GM12865 (cell line): ENCODE data around the gene ARHGAP6.
"Not testable (repeated sequence)": the region's sequence is repeated elsewhere in the genome, so short reads cannot be mapped to it uniquely, and the experiment has no call there.

Experiments
- DNase-seq: peaks from one replicate; pipeline ENCODE4 v3.0.0; 2010; ENCODE audit warnings: low read depth
- H3K4me3 ChIP-seq: 2 replicates; pipeline ENCODE4 v1.5.1; 2011; ENCODE audit warnings: mild to moderate bottlenecking, low read depth, low read length, control low read depth
- CTCF ChIP-seq: IDR thresholded peaks from 2 replicates; pipeline ENCODE4 v1.5.1; 2011; ENCODE audit warnings: low read length, control low read depth, low read depth, inconsistent platforms; ENCODE audit not compliant: insufficient read depth; ENCODE audit errors: missing control alignments

Gene ARHGAP6

GRCh38 chrX:11579636-11580600, 85.8 kb downstream of the ARHGAP6 start:
- peak overlapping the region; percentile 40 for H3K4me3 ChIP-seq
- no peak for TF ChIP-seq CTCF
- DNase-seq: peak; percentile 70

GRCh38 chrX:11578301-11578700, 87.4 kb downstream of the ARHGAP6 start:
- not testable (repeated sequence) for H3K4me3 ChIP-seq, DNase-seq

- TF ChIP-seq CTCF: no peak
- peak; percentile 75 for DNase-seq
- H3K4me3 ChIP-seq: no peak overlapping the region
Measured at GRCh38 chrX:11577603-11578002, 88.1 kb downstream of the ARHGAP6 start.

- DNase-seq: no peak
- no peak for TF ChIP-seq CTCF
- no peak overlapping the region for H3K4me3 ChIP-seq
Measured at GRCh38 chrX:11575332-11575731, 90.4 kb downstream of the ARHGAP6 start.

- TF ChIP-seq CTCF: no peak
- H3K4me3 ChIP-seq: no peak overlapping the region
- no peak for DNase-seq
Measured at GRCh38 chrX:11567528-11568220, 98.0 kb downstream of the ARHGAP6 start.

GRCh38 chrX:11566789-11567188, 98.9 kb downstream of the ARHGAP6 start:
- TF ChIP-seq CTCF: no peak
- H3K4me3 ChIP-seq: no peak overlapping the region

GRCh38 chrX:11566173-11566572, 99.5 kb downstream of the ARHGAP6 start:
- no peak overlapping the region for H3K4me3 ChIP-seq
- DNase-seq: no peak
- no peak for TF ChIP-seq CTCF

More at GRCh38 chrX:11566789-11567188, 98.9 kb downstream of the ARHGAP6 start:
- DNase-seq: no peak
